ENCODE results near the gene SNX27.
"Not testable (repeated sequence)": the region's sequence is repeated elsewhere in the genome, so short reads cannot be mapped to it uniquely, and the experiment has no call there.

The SNX27 gene

GRCh38 chr1:151638812-151639211 is 27.0 kb downstream of the SNX27 start:
- Histone ChIP-seq H3K4me3 (ENCODE audit: low read depth, low read length) (no peak overlapping the region), H3K9ac (ENCODE audit: low read depth, low read length) (no peak overlapping the region), H3K9me3 (ENCODE audit: control insufficient read depth, insufficient read depth, low read length) (no peaks in the 10 kb centered on the region), H3K27ac (ENCODE audit: low read depth, low read length) (peak overlapping the region; percentile 26), H3K4me1 (ENCODE audit: control insufficient read depth, insufficient read depth, low read length) (peaks cover 10% of the 10 kb centered on the region), H3K36me3 (ENCODE audit: control insufficient read depth, insufficient read depth, low read length) (peaks cover 17% of the 10 kb centered on the region; the same call in 1 of the 2 replicates), H3K27me3 (ENCODE audit: control insufficient read depth, insufficient read depth, low read length) (no peaks in the 10 kb centered on the region)

GRCh38 chr1:151639466-151639865 is 27.6 kb downstream of the SNX27 start:
- peaks cover 10% of the 10 kb centered on the region for H3K4me1 ChIP-seq (ENCODE audit: control insufficient read depth, insufficient read depth, low read length)
- H3K9ac ChIP-seq (ENCODE audit: low read depth, low read length), result no peak overlapping the region
- H3K27ac ChIP-seq (ENCODE audit: low read depth, low read length), result peak overlapping the region; percentile 26
- no peaks in the 10 kb centered on the region for H3K9me3 ChIP-seq (ENCODE audit: control insufficient read depth, insufficient read depth, low read length)
- no peaks in the 10 kb centered on the region for H3K27me3 ChIP-seq (ENCODE audit: control insufficient read depth, insufficient read depth, low read length)
- H3K36me3 ChIP-seq (ENCODE audit: control insufficient read depth, insufficient read depth, low read length), result peaks cover 17% of the 10 kb centered on the region; the same call in 1 of the 2 replicates
- H3K4me3 ChIP-seq (ENCODE audit: low read depth, low read length), result no peak overlapping the region

GRCh38 chr1:151641229-151641628 is 29.4 kb downstream of the SNX27 start:
- Histone ChIP-seq H3K4me3 (ENCODE audit: low read depth, low read length) (no peak overlapping the region), H3K9me3 (ENCODE audit: control insufficient read depth, insufficient read depth, low read length) (no peaks in the 10 kb centered on the region), H3K27me3 (ENCODE audit: control insufficient read depth, insufficient read depth, low read length) (no peaks in the 10 kb centered on the region), H3K27ac (ENCODE audit: low read depth, low read length) (no peak overlapping the region), H3K36me3 (ENCODE audit: control insufficient read depth, insufficient read depth, low read length) (peaks cover 17% of the 10 kb centered on the region; the same call in 1 of the 2 replicates), H3K4me1 (ENCODE audit: control insufficient read depth, insufficient read depth, low read length) (no peaks in the 10 kb centered on the region), H3K9ac (ENCODE audit: low read depth, low read length) (no peak overlapping the region)

GRCh38 chr1:151643085-151643484 is 31.2 kb downstream of the SNX27 start:
- not testable (repeated sequence) for H3K4me1 ChIP-seq (ENCODE audit: control insufficient read depth, insufficient read depth, low read length); H3K9ac ChIP-seq (ENCODE audit: low read depth, low read length); H3K27me3 ChIP-seq (ENCODE audit: control insufficient read depth, insufficient read depth, low read length); H3K9me3 ChIP-seq (ENCODE audit: control insufficient read depth, insufficient read depth, low read length); H3K27ac ChIP-seq (ENCODE audit: low read depth, low read length); H3K4me3 ChIP-seq (ENCODE audit: low read depth, low read length)
- H3K36me3 ChIP-seq (ENCODE audit: control insufficient read depth, insufficient read depth, low read length), result peaks cover 17% of the 10 kb centered on the region

- no peaks in the 10 kb centered on the region for H3K4me1 ChIP-seq (ENCODE audit: control insufficient read depth, insufficient read depth, low read length)
- no peak overlapping the region for H3K27ac ChIP-seq (ENCODE audit: low read depth, low read length)
- no peaks in the 10 kb centered on the region for H3K9me3 ChIP-seq (ENCODE audit: control insufficient read depth, insufficient read depth, low read length)
- no peak overlapping the region for H3K4me3 ChIP-seq (ENCODE audit: low read depth, low read length)
- H3K27me3 ChIP-seq (ENCODE audit: control insufficient read depth, insufficient read depth, low read length), result no peaks in the 10 kb centered on the region
- H3K9ac ChIP-seq (ENCODE audit: low read depth, low read length), result no peak overlapping the region
- H3K36me3 ChIP-seq (ENCODE audit: control insufficient read depth, insufficient read depth, low read length), result peaks cover 13% of the 10 kb centered on the region
Observed at GRCh38 chr1:151644001-151644400, 32.2 kb downstream of the SNX27 start.

- no peaks in the 10 kb centered on the region; the same call in 1 of the 2 replicates for H3K9me3 ChIP-seq (ENCODE audit: control insufficient read depth, insufficient read depth, low read length)
- H3K36me3 ChIP-seq (ENCODE audit: control insufficient read depth, insufficient read depth, low read length), result peaks cover 8% of the 10 kb centered on the region
- H3K27ac ChIP-seq (ENCODE audit: low read depth, low read length), result no peak overlapping the region
- H3K27me3 ChIP-seq (ENCODE audit: control insufficient read depth, insufficient read depth, low read length), result no peaks in the 10 kb centered on the region
- no peaks in the 10 kb centered on the region for H3K4me1 ChIP-seq (ENCODE audit: control insufficient read depth, insufficient read depth, low read length)
- no peak overlapping the region for H3K4me3 ChIP-seq (ENCODE audit: low read depth, low read length)
- H3K9ac ChIP-seq (ENCODE audit: low read depth, low read length), result no peak overlapping the region
Observed at GRCh38 chr1:151653397-151653796, 41.5 kb downstream of the SNX27 start.

GRCh38 chr1:151655371-151655770 is 43.5 kb downstream of the SNX27 start:
- H3K36me3 ChIP-seq (ENCODE audit: control insufficient read depth, insufficient read depth, low read length), result peaks cover 22% of the 10 kb centered on the region
- no peak overlapping the region for H3K9ac ChIP-seq (ENCODE audit: low read depth, low read length)

GRCh38 chr1:151661751-151662150 is 49.9 kb downstream of the SNX27 start:
- no peak overlapping the region for H3K27ac ChIP-seq (ENCODE audit: low read depth, low read length)
- H3K9ac ChIP-seq (ENCODE audit: low read depth, low read length), result no peak overlapping the region
- no peaks in the 10 kb centered on the region for H3K9me3 ChIP-seq (ENCODE audit: control insufficient read depth, insufficient read depth, low read length)
- peaks cover 67% of the 10 kb centered on the region for H3K36me3 ChIP-seq (ENCODE audit: control insufficient read depth, insufficient read depth, low read length)
- no peak overlapping the region for H3K4me3 ChIP-seq (ENCODE audit: low read depth, low read length)
- no peaks in the 10 kb centered on the region for H3K27me3 ChIP-seq (ENCODE audit: control insufficient read depth, insufficient read depth, low read length)
- no peaks in the 10 kb centered on the region for H3K4me1 ChIP-seq (ENCODE audit: control insufficient read depth, insufficient read depth, low read length)

More at GRCh38 chr1:151655371-151655770, 43.5 kb downstream of the SNX27 start:
- Histone ChIP-seq H3K27me3 (ENCODE audit: control insufficient read depth, insufficient read depth, low read length) (no peaks in the 10 kb centered on the region), H3K9me3 (ENCODE audit: control insufficient read depth, insufficient read depth, low read length) (no peaks in the 10 kb centered on the region; the same call in 1 of the 2 replicates), H3K4me1 (ENCODE audit: control insufficient read depth, insufficient read depth, low read length) (no peaks in the 10 kb centered on the region), H3K27ac (ENCODE audit: low read depth, low read length) (no peak overlapping the region), H3K4me3 (ENCODE audit: low read depth, low read length) (no peak overlapping the region)

- Histone ChIP-seq H3K27me3 (ENCODE audit: control insufficient read depth, insufficient read depth, low read length) (no peaks in the 10 kb centered on the region), H3K9ac (ENCODE audit: low read depth, low read length) (no peak overlapping the region), H3K36me3 (ENCODE audit: control insufficient read depth, insufficient read depth, low read length) (peaks cover 45% of the 10 kb centered on the region), H3K4me1 (ENCODE audit: control insufficient read depth, insufficient read depth, low read length) (no peaks in the 10 kb centered on the region), H3K27ac (ENCODE audit: low read depth, low read length) (no peak overlapping the region), H3K9me3 (ENCODE audit: control insufficient read depth, insufficient read depth, low read length) (no peaks in the 10 kb centered on the region), H3K4me3 (ENCODE audit: low read depth, low read length) (no peak overlapping the region)
Observed at GRCh38 chr1:151668090-151668489, 56.2 kb downstream of the SNX27 start.

GRCh38 chr1:151670036-151670675 is 58.3 kb downstream of the SNX27 start:
- H3K9ac ChIP-seq (ENCODE audit: low read depth, low read length), result not testable (repeated sequence)

GRCh38 chr1:151673407-151673806 is 61.6 kb downstream of the SNX27 start:
- no peaks in the 10 kb centered on the region for H3K27me3 ChIP-seq (ENCODE audit: control insufficient read depth, insufficient read depth, low read length)
- H3K9ac ChIP-seq (ENCODE audit: low read depth, low read length), result no peak overlapping the region
- H3K4me3 ChIP-seq (ENCODE audit: low read depth, low read length), result no peak overlapping the region
- no peak overlapping the region for H3K27ac ChIP-seq (ENCODE audit: low read depth, low read length)
- no peaks in the 10 kb centered on the region for H3K9me3 ChIP-seq (ENCODE audit: control insufficient read depth, insufficient read depth, low read length)
- H3K4me1 ChIP-seq (ENCODE audit: control insufficient read depth, insufficient read depth, low read length), result no peaks in the 10 kb centered on the region
- H3K36me3 ChIP-seq (ENCODE audit: control insufficient read depth, insufficient read depth, low read length), result peaks cover 27% of the 10 kb centered on the region

More at GRCh38 chr1:151670036-151670675, 58.3 kb downstream of the SNX27 start:
- H3K27me3 ChIP-seq (ENCODE audit: control insufficient read depth, insufficient read depth, low read length); H3K4me1 ChIP-seq (ENCODE audit: control insufficient read depth, insufficient read depth, low read length); H3K4me3 ChIP-seq (ENCODE audit: low read depth, low read length); H3K9me3 ChIP-seq (ENCODE audit: control insufficient read depth, insufficient read depth, low read length); H3K27ac ChIP-seq (ENCODE audit: low read depth, low read length): not testable (repeated sequence)
- H3K36me3 ChIP-seq (ENCODE audit: control insufficient read depth, insufficient read depth, low read length), result peaks cover 31% of the 10 kb centered on the region

All from HUES48 (cell line).